ENCODE measurements around the gene CRISPLD2. TPM values are rescaled to one million over a fixed set of nuclear protein-coding genes. Genes with fewer than 3 reads are reported as not detected.

Gene CRISPLD2
- polyA plus RNA-seq, 1 donor from 2014 or later = 0.06 TPM

DNA sequence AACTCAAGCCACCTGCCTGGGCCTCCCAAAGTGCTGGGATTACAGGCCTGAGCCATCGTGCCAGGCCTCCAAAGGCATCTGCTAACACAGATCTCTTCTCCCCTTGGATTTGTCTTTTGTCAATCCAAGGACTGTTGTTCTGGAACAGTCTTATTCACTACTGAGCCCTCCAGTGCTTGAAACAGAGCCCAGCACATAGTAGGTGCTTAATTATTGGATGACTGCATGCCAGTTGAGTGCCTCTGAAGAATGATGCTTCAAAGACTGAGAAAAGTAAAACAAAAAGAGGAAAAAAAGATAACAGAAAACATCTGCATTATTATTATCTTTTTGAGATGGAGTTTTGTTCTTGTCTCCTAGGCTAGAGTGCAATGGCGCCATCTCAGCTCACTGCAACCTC lies 1.7 kb upstream of the CRISPLD2 start:
- H3K9me2 ChIP-seq (ENCODE audit: insufficient read depth, low read length) = no peaks in the 10 kb centered on the region
- H3K27ac ChIP-seq (ENCODE audit: low read length) = no peak overlapping the region
- H3K79me2 ChIP-seq (replicated peaks; ENCODE audit: insufficient read depth, low read length) = no peaks in the 10 kb centered on the region
- H4K20me1 ChIP-seq (ENCODE audit: insufficient read depth) = no peaks in the 10 kb centered on the region
- H3K36me3 ChIP-seq (ENCODE audit: insufficient read depth, low read length) = no peaks in the 10 kb centered on the region
- peaks cover 23% of the 10 kb centered on the region for H3K27me3 ChIP-seq (ENCODE audit: insufficient read depth, low read depth, low read length)
- TF ChIP-seq POLR2AphosphoS5 (IDR thresholded peaks at IDR 0.05) (no peak), REST (IDR thresholded peaks at IDR 0.05; ENCODE audit: borderline replicate concordance) (no peak), EZH2 (IDR thresholded peaks at IDR 0.05; ENCODE audit: borderline replicate concordance, insufficient read depth, low read length, poor library complexity, severe bottlenecking) (no peak), TAF1 (IDR thresholded peaks at IDR 0.05; ENCODE audit: low read depth) (no peak), MXI1 (conservative IDR thresholded peaks at IDR 0.05; ENCODE audit: poor library complexity, severe bottlenecking) (no peak), EP300 (conservative IDR thresholded peaks at IDR 0.05; ENCODE audit: poor library complexity, severe bottlenecking) (no peak), RAD21 (conservative IDR thresholded peaks at IDR 0.05) (no peak), SMC3 (conservative IDR thresholded peaks at IDR 0.05; ENCODE audit: poor library complexity) (no peak)
- TF ChIP-seq, protein P1, sequence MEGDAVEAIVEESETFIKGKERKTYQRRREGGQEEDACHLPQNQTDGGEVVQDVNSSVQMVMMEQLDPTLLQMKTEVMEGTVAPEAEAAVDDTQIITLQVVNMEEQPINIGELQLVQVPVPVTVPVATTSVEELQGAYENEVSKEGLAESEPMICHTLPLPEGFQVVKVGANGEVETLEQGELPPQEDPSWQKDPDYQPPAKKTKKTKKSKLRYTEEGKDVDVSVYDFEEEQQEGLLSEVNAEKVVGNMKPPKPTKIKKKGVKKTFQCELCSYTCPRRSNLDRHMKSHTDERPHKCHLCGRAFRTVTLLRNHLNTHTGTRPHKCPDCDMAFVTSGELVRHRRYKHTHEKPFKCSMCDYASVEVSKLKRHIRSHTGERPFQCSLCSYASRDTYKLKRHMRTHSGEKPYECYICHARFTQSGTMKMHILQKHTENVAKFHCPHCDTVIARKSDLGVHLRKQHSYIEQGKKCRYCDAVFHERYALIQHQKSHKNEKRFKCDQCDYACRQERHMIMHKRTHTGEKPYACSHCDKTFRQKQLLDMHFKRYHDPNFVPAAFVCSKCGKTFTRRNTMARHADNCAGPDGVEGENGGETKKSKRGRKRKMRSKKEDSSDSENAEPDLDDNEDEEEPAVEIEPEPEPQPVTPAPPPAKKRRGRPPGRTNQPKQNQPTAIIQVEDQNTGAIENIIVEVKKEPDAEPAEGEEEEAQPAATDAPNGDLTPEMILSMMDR (IDR thresholded peaks at IDR 0.05; ENCODE audit: poor library complexity, severe bottlenecking) = no peak
- H3K4me2 ChIP-seq (ENCODE audit: low read length) = no peak overlapping the region
- no peak overlapping the region for H3K9ac ChIP-seq (ENCODE audit: low read length)
- H3K4me3 ChIP-seq (ENCODE audit: low read length) = no peak overlapping the region
- H3K9me3 ChIP-seq (ENCODE audit: low read length) = no peaks in the 10 kb centered on the region
- H2AFZ ChIP-seq (ENCODE audit: low read depth, low read length) = no peak overlapping the region
- no peaks in the 10 kb centered on the region for H3F3A ChIP-seq (ENCODE audit: insufficient read depth, low read length, poor library complexity, severe bottlenecking)

DNA sequence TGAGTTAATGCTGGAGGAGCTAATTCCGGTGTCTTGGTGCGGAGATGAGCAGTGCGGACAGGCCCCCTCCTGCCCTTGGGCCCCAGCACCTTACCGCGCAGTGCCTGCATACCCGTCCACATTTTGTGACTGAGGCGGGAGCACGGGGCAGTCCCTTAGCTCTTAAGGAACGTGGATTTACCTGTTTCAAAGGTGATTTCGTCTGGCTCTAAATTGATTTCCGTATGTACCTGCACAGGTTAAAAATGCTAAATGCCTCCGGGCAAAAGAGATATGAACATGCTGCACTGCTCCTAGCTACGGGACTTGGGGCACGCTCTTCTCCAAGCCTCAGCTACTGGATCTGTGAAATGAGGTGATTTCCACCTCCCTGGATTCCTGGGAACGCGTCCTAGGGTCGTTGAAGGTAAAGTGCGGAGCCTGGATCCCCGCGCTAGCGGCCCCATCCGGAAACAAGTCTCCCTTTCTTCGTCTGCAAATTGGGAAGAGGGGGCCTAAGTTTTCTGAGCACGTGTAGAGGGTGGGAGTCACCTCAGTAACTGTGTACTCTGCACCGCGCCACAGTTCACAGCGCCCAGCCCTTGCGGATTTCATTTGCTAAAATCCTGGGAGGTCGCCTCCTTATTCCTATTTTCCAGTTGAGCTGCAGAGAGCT lies 669 bp upstream of the CRISPLD2 start:
- Histone ChIP-seq H3F3A (ENCODE audit: insufficient read depth, low read length, poor library complexity, severe bottlenecking) (no peaks in the 10 kb centered on the region), H3K9me3 (ENCODE audit: low read length) (no peaks in the 10 kb centered on the region), H2AFZ (ENCODE audit: low read depth, low read length) (peak overlapping the region; percentile 27), H3K36me3 (ENCODE audit: insufficient read depth, low read length) (no peaks in the 10 kb centered on the region), H3K4me3 (ENCODE audit: low read length) (peak overlapping the region; percentile 73), H3K9ac (ENCODE audit: low read length) (no peak overlapping the region), H3K27ac (ENCODE audit: low read length) (no peak overlapping the region), H4K20me1 (ENCODE audit: insufficient read depth) (no peaks in the 10 kb centered on the region), H3K79me2 (replicated peaks; ENCODE audit: insufficient read depth, low read length) (no peaks in the 10 kb centered on the region), H3K9me2 (ENCODE audit: insufficient read depth, low read length) (no peaks in the 10 kb centered on the region), H3K4me2 (ENCODE audit: low read length) (no peak overlapping the region), H3K27me3 (ENCODE audit: insufficient read depth, low read depth, low read length) (peaks cover 23% of the 10 kb centered on the region)
- TF ChIP-seq RAD21 (conservative IDR thresholded peaks at IDR 0.05) (no peak), EP300 (conservative IDR thresholded peaks at IDR 0.05; ENCODE audit: poor library complexity, severe bottlenecking) (no peak)
